SK-MEL-5 (cell line): ENCODE data around the gene CRYBG1. TPM values are rescaled to one million over a fixed set of nuclear protein-coding genes. Genes with fewer than 3 reads are reported as not detected.
A peak's percentile ranks its signal among the peaks of the same experiment; 100 is the strongest.
"Not testable (repeated sequence)": the region's sequence is repeated elsewhere in the genome, so short reads cannot be mapped to it uniquely, and the experiment has no call there.

Source experiments
- DNase-seq: peaks from one replicate; pipeline ENCODE4 v3.0.0-alpha.2; 2016; ENCODE audit warnings: low read depth, low spot score
- in situ Hi-C: cut with HindIII; loops from 2 replicates; pipeline ENCODE4 v1.10.0; 2016; ENCODE audit warnings: low sequenced_read_pairs, high pct_unique_total_duplicates, low pct_unique_long_range_greater_than_20kb
- total RNA-seq: library from RNA; depleted of rRNA; stranded (reverse); fragments of >200 nt; shearing (Covaris generic); gene quantifications from 2 replicates; pipeline ENCODE4 v1.2.3, GENCODE V29; 2014

Gene CRYBG1
- total RNA-seq, 1 experiment from 2014 or later = 0.05 TPM

- DNase-seq = no peak
- in situ Hi-C loops = no loop called here
These were observed 211.9 kb downstream of the CRYBG1 start for GRCh38 chr6:106572436-106572835.

- in situ Hi-C loops = no loop called here
- no peak for DNase-seq
These were observed 212.5 kb downstream of the CRYBG1 start for GRCh38 chr6:106572875-106573585.

DNA sequence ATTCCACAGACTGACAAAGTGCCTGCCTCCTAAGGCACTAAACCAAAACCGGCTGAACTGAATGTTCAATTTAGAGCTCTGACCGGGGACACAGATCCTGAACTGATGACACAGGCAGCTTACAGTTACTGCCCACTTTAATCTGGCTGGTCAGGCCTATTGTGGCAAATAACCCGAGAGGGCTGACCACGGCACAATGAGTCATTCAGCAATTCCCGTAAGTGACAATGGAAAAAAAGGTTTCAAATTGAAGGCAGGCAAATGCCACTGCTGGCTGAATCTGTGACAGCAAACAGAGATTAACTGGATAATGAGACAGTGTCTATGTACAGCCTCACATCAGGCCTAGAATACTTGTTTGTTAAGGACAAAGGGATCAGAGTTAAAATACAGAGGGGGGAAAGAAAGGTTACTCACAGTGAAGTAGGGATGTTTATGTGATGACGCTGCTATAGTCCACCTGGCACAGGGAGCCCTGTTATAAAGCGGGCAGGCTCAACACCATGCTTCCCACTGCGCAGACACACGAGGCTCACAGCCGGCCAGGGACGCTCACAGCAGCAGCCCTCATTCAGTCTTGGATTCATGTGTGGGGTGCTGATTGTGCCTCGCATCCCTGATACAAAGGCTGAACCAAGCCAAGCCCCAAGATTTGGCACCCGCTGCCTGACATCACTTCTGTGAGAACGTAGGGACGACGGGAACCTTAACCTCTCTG lies 214.4 kb downstream of the CRYBG1 start:
- in situ Hi-C loops = no loop called here
- DNase-seq = peak; percentile 52

- no peak for DNase-seq
- in situ Hi-C loops = no loop called here
These were observed 218.8 kb downstream of the CRYBG1 start for GRCh38 chr6:106579281-106579680.

- in situ Hi-C loops = no loop called here
- DNase-seq = no peak
These were observed 221.0 kb downstream of the CRYBG1 start for GRCh38 chr6:106581468-106581867.

GRCh38 chr6:106586815-106587415 lies 226.4 kb downstream of the CRYBG1 start:
- in situ Hi-C loops = no loop called here
- DNase-seq = no peak

DNA sequence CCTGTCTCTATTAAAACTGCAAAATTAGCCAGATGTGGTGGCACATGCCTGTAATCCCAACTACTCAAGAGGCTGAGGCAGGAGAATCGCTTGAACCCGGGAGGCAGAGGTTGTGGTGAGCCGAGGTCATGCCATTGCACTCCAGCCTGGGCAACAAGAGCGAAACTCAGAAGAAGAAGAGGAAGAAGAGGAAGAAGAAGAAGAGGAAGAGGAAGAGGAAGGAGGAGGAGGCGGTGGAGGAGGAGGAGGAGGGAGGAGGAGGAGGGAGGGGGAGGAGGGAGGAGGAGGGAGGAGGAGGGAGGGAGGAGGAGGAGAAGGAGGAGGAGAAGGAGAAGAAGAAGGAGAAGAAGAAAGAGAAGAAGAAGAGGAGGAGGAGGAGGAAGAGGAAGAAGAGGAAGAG lies 228.4 kb downstream of the CRYBG1 start:
- DNase-seq, in situ Hi-C loops: not testable (repeated sequence)

GRCh38 chr6:106591111-106591825 lies 230.8 kb downstream of the CRYBG1 start:
- in situ Hi-C loops = no loop called here
- peak; percentile 72 for DNase-seq

GRCh38 chr6:106599440-106599839 lies 238.9 kb downstream of the CRYBG1 start:
- in situ Hi-C loops = no loop called here
- no peak for DNase-seq

- in situ Hi-C loops = no loop called here
- DNase-seq = no peak
These were observed 239.8 kb downstream of the CRYBG1 start for GRCh38 chr6:106600329-106600728.

GRCh38 chr6:106608080-106608668 lies 247.7 kb downstream of the CRYBG1 start:
- peak; percentile 84 for DNase-seq
- in situ Hi-C loops = no loop called here

- in situ Hi-C loops = no loop called here
- peak; percentile 43 for DNase-seq
These were observed 249.2 kb downstream of the CRYBG1 start for GRCh38 chr6:106609699-106610098.

DNA sequence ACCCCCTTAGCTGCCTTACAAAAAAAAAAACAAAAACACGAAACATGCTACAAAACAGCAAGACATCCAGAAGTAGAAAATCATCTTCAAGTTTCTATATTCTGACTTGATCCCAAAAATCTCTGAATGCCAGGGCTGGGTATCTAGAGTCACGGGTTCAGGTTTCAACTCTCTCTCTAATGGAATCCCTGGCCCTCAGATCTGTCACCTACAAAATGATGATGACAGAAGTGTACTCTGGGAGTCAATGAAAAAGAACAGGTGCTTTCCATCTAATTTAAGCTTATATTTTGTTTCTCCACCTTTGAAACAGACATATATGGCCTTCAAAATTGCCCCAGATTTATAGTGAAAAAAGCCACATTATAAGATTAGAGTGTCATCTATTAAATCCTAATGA lies 250.5 kb downstream of the CRYBG1 start:
- in situ Hi-C loops = no loop called here
- DNase-seq = no peak

- in situ Hi-C loops = no loop called here
- no peak for DNase-seq
These were observed 252.3 kb downstream of the CRYBG1 start for GRCh38 chr6:106612671-106613416.

DNA sequence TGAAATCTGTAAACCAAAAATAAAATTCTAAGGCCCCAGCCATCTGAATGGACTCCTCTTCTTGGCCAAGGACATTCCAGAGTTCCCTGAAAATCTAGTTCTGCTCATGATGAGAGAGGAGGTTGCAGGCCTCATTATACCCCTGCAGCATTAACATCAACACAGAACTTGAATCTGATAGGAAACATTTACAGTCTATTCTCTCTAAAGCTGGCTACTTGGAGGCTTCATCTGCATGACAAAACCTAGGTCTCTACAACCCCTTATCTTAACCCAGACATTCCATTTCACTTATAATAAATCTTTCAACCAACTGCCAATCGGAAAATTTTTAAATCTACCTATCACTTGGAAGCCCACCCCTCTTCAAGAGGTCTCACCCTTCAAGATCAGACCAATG lies 253.1 kb downstream of the CRYBG1 start:
- in situ Hi-C loops = no loop called here
- no peak for DNase-seq

DNA sequence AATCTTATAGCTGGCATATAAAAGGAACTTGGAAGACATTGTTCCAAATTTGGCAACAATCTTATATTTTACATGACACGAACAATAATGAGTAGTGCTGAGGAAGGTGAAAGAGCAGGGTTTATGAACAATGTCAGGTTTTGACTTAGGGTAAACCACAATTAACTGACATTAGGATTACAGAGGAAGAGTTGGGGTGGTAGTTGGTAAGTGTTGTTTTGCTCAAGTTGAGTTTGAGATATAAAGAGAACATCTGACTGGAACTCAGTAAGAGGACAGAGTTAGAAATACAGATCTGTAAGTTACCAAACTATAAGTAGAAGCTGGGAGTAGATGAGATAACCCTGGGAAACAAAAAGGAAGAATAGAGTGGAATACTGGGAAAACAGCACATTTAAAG lies 253.6 kb downstream of the CRYBG1 start:
- DNase-seq = no peak
- in situ Hi-C loops = no loop called here

- in situ Hi-C loops = no loop called here
- DNase-seq = no peak
These were observed 254.2 kb downstream of the CRYBG1 start for GRCh38 chr6:106614592-106615257.
